ENCODE measurements around the gene DNAH5.
"Not testable (repeated sequence)": the region's sequence is repeated elsewhere in the genome, so short reads cannot be mapped to it uniquely, and the experiment has no call there.

Gene DNAH5, protein sequence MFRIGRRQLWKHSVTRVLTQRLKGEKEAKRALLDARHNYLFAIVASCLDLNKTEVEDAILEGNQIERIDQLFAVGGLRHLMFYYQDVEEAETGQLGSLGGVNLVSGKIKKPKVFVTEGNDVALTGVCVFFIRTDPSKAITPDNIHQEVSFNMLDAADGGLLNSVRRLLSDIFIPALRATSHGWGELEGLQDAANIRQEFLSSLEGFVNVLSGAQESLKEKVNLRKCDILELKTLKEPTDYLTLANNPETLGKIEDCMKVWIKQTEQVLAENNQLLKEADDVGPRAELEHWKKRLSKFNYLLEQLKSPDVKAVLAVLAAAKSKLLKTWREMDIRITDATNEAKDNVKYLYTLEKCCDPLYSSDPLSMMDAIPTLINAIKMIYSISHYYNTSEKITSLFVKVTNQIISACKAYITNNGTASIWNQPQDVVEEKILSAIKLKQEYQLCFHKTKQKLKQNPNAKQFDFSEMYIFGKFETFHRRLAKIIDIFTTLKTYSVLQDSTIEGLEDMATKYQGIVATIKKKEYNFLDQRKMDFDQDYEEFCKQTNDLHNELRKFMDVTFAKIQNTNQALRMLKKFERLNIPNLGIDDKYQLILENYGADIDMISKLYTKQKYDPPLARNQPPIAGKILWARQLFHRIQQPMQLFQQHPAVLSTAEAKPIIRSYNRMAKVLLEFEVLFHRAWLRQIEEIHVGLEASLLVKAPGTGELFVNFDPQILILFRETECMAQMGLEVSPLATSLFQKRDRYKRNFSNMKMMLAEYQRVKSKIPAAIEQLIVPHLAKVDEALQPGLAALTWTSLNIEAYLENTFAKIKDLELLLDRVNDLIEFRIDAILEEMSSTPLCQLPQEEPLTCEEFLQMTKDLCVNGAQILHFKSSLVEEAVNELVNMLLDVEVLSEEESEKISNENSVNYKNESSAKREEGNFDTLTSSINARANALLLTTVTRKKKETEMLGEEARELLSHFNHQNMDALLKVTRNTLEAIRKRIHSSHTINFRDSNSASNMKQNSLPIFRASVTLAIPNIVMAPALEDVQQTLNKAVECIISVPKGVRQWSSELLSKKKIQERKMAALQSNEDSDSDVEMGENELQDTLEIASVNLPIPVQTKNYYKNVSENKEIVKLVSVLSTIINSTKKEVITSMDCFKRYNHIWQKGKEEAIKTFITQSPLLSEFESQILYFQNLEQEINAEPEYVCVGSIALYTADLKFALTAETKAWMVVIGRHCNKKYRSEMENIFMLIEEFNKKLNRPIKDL (N-terminal part only)

DNA sequence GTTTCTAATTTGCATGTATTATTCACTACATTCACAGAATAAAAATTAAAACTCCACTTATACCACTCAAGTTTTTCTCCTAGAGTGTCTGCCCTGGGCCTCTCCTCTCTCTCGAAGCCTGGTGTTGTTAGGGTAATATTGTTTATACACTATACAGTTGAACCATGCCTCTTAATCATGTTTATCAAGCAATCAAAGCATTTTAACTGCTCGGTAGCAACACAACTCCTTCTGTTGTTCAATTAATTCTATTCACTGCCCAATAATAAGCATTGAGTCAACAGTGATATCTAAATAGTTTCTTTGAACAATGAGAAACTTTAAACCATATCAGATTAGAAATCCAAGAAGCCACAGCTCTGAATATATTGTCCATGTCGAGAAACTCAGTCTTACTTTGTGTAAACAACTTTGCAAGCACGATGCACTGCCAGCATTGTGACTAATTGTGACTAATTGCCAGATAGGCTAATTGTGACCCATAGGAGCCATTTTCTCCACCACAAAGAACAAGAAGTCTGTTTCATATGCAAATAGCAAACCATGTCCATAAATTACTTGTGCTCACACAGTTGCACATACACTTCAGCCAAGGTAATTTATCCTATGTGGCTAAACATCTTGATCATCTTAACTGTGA is at the start of gene DNAH5:
TSS of gene DNAH5 (minus strand) at position 129 of the 640 bp plus-strand sequence. CDS start 250 bp downstream, outside the sequence.
- no peak for DNase-seq (ENCODE audit: low read depth in 4 of 4, low spot score in 1 of 4)

GRCh38 chr5:13993926-13994325 is 49.4 kb upstream of the DNAH5 start:
- no peak for DNase-seq (ENCODE audit: low read depth in 4 of 4, low spot score in 1 of 4)

DNA sequence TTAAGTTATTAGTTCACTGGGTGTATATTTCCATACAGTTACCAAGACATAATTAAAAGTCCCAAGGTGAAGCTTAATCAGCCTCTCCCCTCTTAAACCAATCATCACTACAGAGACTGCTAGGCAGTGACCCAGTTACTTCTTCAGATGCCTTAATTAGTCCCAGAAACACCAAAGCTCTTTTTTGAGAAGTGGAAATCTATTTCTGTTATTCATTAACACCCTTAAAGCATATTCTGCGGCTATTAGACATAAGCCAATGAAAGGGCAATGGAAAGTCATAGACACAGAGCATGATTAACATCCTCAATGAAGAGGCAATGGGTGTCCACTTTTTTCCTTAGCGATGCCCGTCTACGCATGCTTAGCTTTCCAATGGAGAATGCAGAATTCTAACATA is 48.3 kb upstream of the DNAH5 start:
- no peak for DNase-seq (ENCODE audit: low read depth in 4 of 4, low spot score in 1 of 4)

DNA sequence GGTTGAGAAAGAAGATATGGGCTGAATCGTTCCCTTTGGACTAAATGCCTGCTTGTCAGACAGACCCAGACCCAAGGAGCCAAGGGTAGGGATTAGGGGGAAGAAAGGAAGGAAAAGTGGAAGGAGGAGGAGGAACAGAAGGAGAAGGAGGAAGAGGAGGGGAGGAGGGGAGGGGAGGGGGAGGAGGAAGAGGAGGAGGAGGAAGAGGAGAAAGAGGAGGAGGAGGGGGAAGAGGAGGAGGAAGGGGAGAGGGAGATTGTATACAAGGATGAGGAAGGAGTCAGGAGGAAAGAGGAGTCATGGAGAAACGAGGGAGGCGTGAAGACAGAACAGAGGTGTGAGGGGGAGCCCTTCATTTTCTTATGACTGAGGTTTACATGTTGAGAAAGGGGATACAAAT is 46.9 kb upstream of the DNAH5 start:
- no peak for DNase-seq (ENCODE audit: low read depth in 4 of 4, low spot score in 1 of 4)

GRCh38 chr5:13990896-13991295 is 46.4 kb upstream of the DNAH5 start:
- DNase-seq (ENCODE audit: low read depth in 4 of 4, low spot score in 1 of 4) = no peak

DNA sequence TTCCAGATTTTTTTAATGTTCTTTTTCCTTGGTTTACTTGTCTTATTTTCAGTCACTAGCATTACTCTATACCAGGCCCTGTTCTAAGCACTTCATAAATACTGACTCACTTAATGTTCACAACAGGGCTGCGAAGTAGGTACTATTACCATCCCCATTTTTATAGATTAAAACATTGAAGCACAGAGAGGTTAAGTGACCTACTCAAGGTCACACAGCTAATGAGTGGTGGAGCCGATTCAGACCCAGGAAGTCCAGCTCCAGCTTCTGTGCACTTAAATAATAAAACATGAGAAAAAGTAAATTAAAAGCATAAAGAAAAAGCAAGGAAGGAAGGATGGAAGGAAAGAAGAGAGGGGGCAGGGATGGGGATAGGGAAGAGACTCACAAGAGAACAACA is 45.3 kb upstream of the DNAH5 start:
- no peak for DNase-seq (ENCODE audit: low read depth in 4 of 4, low spot score in 1 of 4)

GRCh38 chr5:13987843-13988464 is 43.5 kb upstream of the DNAH5 start:
- no peak for DNase-seq (ENCODE audit: low read depth in 4 of 4, low spot score in 1 of 4)

DNA sequence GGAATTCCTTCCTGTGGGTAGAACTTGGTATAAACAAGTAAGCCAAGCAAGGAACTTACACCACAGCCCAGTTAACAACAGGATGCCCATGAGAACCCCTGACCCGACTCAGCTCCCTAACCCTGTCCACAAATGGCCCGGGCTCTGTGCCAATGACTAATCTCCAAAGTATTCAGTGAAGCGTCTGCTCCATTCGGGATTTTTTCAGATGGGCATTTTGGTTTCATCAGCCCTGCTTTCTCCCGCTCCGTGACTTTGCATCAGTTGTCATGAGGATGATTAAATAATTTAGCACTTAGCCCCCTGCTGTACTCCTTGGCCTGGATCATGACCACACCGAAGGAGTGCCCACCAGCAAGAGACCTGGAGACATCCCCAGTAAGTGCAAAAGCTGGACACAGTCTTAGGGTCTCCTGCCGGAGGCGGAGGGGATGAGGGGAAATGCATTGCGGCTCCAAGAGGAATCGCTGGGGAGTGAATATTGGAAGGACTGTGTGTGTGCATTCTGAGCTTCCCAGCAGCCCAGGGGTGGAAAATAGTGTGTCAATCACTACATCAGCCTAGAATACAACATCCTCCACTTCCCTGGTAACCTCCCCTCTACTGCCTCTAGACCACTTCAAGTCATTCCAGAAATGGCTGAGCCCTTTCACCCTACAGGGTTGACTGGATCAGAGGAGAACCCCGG is 41.4 kb upstream of the DNAH5 start:
- DNase-seq (ENCODE audit: low read depth in 4 of 4, low spot score in 1 of 4) = no peak

- DNase-seq (ENCODE audit: low read depth in 4 of 4, low spot score in 1 of 4) = not testable (repeated sequence)
Measured at GRCh38 chr5:13984888-13985287, 40.4 kb upstream of the DNAH5 start.

GRCh38 chr5:13976867-13977830 is 32.7 kb upstream of the DNAH5 start:
- no peak for DNase-seq (ENCODE audit: low read depth in 4 of 4, low spot score in 1 of 4)

- no peak for DNase-seq (ENCODE audit: low read depth in 4 of 4, low spot score in 1 of 4)
Measured at GRCh38 chr5:13976223-13976622, 31.7 kb upstream of the DNAH5 start.

DNA sequence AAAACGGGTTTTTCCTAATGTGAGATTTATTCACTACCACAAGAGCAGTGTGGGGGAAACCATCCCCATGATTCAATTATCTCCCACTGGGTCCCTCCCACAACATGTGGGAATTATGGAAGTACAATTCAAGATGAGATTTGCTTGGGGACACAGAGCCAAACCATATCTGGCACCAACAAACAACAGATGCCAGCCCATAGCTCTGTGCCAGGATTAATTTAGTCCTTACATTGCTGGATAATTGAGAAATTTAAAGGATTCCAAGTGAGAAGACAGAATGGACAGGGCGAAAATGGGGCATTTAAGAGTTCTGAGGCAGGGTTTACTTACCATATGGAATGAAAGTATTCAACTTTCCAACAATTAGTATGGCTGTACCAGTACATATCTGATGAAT is 30.8 kb upstream of the DNAH5 start:
- DNase-seq (ENCODE audit: low read depth in 4 of 4, low spot score in 1 of 4) = no peak

GRCh38 chr5:13973724-13974123 is 29.2 kb upstream of the DNAH5 start:
- no peak for DNase-seq (ENCODE audit: low read depth in 4 of 4, low spot score in 1 of 4)

- DNase-seq (ENCODE audit: low read depth in 4 of 4, low spot score in 1 of 4) = no peak
Measured at GRCh38 chr5:13972029-13972428, 27.5 kb upstream of the DNAH5 start.

DNA sequence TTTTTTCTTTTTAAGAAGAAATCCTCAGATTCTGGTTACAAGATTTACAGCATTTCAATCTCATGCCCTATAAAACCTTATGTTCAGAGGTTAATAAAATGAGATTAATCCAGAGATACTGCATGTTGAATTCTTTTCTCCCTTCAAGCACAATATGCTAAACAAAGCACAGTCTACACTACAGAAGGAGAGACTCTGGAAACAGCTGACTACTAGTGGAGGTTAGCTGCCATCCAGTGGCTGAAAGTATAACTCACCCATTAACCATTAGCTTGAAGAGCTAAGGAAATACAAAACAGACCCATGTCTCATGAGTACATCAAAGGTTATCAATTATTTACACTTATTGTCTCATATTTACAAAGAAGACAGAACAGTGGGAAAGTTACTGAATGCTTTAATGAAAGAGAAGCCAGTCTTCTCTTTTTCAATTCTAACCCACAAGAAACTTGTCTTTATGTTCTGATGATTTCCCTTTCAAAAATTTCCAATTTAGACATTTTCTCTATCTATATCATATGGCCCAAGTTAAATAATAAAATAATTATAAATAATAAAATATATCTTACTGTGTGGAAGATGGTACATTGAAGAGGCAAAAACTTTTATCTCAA is 12.7 kb upstream of the DNAH5 start:
- DNase-seq (ENCODE audit: low read depth in 4 of 4, low spot score in 1 of 4) = no peak

DNA sequence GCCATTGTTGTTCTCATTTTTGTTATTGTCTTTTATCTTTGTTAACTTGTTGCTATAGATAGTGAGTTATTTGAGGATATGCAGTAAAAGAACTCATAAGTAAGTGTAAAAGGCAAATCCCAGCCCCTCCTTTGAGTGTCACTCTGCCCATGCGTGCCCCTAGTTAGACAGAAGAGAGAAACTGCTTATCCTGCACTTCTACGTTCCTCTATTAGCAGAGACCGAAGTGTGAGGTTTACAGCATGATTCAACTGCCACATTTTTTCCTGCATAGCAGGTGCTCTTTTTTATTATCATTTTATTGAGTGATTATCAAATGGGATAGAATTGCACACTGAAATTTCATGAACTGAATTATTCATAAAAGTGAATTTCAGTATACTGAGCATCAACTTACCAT is 12.0 kb upstream of the DNAH5 start:
- DNase-seq (ENCODE audit: low read depth in 4 of 4, low spot score in 1 of 4) = no peak

DNA sequence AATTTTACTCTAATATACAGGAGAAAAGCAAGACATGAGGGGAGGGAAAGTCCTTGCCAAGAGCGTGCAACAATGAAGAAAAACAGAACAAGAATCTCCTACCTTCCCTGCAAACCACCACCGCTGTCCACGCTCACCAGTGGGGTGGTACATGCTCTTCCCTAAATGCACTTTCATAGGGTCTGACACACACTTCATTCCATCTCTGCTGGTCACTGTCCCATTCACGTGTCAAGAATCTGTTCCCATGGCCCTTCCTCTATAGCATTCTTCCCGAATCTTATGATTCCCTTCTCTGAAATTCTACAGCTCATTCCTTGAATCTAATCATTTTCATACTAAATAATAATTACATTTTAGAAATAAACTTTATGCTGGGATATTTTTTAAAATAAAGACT is 11.4 kb upstream of the DNAH5 start:
- DNase-seq (ENCODE audit: low read depth in 4 of 4, low spot score in 1 of 4) = no peak

DNA sequence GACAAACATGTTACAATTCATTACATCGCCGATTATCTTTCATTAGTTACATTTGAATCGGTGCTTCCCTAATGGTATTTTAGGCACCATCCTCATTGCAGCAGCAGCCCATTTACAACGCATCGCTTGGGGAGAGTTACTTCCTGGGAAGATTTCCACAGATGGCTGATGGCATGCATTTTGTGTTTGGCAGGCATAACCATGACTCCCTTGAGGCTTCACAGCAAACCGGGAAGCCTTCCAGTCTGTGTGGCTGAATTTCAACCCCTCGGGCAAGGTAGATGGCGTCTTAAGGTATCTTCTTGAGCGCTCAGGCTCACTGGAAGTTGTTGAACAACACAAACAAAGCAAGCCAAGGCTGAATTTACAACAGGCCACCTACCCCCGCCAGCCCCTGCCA is 1.6 kb upstream of the DNAH5 start:
- DNase-seq (ENCODE audit: low read depth in 4 of 4, low spot score in 1 of 4) = no peak

All from stimulated activated CD4-positive, alpha-beta T cell treated with anti-CD3 and anti-CD28 coated beads, Interleukin-1b, Interleukin-23, amount 100 ng/mL, for 24 hours (primary cell).